Measurements from ENCODE around the gene UNC93A. TPM values are rescaled to one million over a fixed set of nuclear protein-coding genes. Genes with fewer than 3 reads are reported as not detected.

UNC93A gene
- total RNA-seq, 2 donors from 2014 or later = not detected

DNA sequence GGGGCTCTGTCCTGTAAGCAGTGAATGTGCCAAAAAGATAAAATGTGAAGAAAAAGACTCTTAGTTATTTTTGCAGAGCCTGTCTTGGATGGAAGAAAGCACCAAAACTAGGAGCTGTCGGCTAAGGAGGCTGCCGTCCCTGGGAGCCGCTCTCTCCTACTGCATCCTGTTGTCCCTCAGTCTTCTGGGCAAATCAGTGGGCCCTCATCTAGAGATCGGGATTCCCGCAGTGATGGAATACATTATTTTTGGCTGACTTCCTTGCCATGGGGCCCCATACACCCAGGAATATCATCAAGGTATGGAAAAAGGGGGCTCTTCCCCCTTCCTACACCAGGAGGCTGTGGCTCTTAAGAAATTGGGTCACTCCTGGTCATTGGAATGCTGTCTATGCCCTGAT is 37.0 kb downstream of the UNC93A start:
- ATAC-seq (no peak), DNase-seq (no peak)
- intact Hi-C loops (cut with DNase I) = no loop called here

DNA sequence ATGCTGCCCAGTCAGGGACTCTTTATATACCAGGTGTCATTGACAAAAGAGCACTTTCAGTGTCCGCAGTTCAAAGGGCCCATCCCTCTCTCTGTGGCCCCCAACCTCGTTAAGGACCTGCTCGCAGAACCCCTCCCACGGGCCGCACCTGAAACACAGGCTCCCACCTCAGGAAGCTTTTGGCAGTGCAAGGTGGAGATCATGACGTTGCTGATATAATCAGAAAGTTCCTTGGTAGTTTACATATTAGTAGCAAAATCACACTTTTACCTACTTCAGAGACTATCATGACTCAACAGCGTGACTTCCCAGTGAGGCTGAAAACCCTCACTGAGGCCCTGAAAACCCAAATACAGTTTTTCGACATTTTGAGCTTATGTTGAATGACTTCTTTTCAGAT is 37.9 kb downstream of the UNC93A start:
- intact Hi-C loops (cut with DNase I) = no loop called here
- DNase-seq = no peak
- ATAC-seq = no peak

DNA sequence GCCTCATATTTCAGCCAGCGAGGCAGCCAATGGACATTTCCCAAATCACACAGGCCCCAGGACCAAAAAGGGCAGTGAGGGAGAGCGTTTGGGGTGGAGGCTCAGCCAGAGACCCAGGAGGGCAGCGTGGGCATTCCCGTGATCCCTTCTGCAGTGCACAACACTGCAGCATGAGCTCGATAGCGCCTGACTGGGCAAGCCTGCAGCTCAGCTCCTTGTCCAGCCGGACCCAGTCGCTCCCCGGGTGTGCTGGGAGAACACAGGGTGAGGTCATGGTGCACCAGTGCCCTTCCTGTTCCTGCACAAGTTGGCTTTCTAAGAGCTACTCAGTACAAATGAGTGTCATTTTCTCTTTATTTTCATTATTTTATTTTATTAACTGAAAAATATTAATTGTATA is 39.6 kb downstream of the UNC93A start:
- intact Hi-C loops (cut with DNase I) = no loop called here
- DNase-seq (no peak), ATAC-seq (no peak)

DNA sequence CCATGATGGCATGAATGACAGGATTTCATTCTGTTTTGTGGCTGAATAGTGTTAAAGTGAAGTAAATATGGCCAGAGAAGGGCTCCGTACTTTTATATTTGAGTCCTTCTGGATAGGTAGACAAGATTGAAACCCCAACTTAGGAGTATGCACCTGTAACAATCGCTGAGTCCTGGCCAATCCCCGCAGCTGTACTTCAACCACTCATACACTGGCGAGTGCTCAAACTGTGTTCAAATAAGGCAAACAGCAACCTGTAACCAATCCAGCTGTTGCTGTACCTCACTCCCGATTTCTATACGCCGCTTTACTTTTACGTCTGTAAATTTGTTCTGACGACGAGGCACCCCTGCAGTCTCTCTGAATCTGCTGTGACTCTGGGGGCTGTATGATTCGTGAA is 40.5 kb downstream of the UNC93A start:
- DNase-seq (no peak), ATAC-seq (no peak)
- intact Hi-C loops (cut with DNase I) = no loop called here

DNA sequence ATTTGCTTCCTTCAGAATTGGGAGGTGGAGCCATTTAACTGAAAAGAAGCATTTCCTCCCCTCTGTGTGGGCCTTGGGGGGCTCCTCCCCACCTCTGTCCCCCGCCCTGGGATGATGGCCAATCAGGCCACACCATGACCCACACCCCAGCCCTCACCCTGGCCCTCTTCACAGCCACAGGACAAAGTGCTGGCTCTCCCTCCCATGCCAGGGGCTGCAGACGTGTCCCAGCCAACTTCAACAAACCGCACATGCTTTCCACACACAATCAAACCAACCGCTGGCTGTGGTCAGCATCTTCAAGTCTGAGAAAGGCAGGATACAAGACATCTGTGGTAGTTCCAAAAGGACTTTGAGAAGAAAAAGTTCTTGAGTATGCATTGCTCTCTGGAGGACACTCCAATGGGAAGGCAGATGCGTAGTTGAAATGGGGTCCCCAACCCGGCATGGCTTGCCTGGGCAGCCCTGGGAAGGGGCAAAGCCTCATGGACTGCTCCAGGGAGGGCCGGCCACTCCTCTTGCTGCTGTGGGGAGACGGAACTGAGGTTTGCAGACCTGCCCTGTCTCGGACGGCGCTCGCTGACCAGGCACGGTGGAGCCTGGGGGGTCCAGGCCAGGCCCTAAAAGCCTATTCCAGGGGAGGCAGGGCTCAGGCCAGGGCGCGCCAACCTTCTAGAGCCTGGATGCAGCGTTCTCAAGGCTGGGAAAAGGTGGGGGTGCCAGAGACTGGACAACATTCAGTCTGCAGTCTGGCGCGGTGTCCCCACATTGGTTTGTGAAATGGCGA is 45.9 kb downstream of the UNC93A start:
- intact Hi-C loops (cut with DNase I) = no loop called here
- no peak for DNase-seq
- no peak for ATAC-seq

DNA sequence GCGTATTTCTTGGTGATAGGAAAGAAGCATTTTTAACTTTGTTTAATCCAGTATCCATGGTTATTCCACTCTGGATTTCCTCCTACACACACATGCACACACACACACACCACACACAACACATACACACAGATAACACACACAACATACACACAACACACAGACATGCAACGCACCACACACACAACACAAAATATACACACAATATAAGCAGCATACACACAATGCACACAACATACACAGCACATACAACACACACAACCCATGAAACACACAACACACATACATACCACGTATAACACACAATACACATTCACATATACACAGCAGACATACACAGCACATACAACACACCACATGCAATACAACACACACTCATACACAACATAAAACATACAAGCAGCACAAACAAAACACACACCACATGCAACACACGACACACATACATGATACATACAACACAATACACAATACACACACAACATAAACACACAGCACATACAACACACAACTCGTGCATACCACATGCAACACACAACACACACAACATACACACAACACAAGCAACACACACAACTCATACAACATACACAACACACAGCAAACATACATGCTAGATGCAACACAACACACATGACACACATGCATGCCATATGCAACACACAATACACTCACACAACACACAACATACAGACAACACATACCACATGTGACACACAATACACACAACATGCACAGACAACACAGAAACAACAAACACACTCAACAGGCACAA is 46.7 kb downstream of the UNC93A start:
- ATAC-seq (no peak), DNase-seq (no peak)
- intact Hi-C loops (cut with DNase I) = no loop called here

DNA sequence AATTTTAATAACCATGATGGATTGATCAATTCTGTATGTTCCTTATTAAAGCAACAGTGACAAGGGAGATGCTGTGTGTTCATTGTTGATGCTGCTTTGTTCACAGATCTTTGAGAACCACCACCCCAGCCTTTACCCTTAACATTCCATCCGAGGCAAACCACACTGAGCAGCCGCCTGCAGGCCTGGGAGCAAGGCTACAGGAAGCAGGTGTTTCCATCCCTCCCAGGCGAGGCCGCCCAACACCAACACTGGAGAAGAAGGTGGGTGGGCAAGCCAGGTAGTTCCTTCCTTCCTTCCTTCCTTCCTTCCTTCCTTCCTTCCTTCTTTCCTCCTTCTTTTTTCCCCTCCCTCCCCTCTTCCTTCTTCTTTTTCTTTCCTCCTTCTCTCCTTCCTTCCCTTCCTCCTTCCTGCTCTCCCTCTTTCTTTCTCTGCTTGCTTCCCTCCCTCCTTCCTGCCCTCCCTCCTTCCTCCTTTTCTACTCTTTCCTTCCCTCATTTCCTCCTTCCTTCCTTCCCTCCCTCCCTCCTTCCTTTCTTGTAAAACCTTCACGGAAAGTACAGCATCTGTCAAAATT is 47.5 kb downstream of the UNC93A start:
- DNase-seq = no peak

DNA sequence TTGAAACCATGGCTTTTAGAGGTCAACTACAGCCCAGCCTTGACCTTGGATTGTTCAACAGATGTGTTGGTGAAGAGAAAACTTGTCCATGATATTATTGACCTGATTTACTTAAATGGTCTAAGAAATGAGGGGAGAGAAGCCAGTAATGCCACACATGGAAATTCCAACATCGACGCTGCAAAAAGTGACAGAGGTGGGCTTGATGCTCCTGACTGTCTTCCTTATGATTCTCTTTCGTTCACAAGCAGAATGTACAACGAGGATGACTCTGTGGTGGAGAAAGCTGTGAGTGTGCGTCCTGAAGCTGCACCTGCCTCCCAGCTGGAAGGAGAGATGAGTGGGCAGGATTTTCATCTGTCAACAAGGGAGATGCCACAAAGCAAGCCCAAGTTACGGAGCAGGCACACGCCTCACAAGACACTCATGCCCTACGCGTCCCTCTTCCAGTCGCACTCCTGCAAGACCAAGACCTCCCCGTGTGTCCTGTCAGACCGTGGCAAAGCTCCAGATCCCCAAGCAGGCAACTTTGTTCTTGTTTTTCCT is 50.0 kb downstream of the UNC93A start:
- intact Hi-C loops (cut with DNase I) = no loop called here
- no peak for DNase-seq
- ATAC-seq = no peak

More for the DNA sequence above, 47.5 kb downstream of the UNC93A start:
- ATAC-seq = no peak
- intact Hi-C loops (cut with DNase I) = no loop called here

DNA sequence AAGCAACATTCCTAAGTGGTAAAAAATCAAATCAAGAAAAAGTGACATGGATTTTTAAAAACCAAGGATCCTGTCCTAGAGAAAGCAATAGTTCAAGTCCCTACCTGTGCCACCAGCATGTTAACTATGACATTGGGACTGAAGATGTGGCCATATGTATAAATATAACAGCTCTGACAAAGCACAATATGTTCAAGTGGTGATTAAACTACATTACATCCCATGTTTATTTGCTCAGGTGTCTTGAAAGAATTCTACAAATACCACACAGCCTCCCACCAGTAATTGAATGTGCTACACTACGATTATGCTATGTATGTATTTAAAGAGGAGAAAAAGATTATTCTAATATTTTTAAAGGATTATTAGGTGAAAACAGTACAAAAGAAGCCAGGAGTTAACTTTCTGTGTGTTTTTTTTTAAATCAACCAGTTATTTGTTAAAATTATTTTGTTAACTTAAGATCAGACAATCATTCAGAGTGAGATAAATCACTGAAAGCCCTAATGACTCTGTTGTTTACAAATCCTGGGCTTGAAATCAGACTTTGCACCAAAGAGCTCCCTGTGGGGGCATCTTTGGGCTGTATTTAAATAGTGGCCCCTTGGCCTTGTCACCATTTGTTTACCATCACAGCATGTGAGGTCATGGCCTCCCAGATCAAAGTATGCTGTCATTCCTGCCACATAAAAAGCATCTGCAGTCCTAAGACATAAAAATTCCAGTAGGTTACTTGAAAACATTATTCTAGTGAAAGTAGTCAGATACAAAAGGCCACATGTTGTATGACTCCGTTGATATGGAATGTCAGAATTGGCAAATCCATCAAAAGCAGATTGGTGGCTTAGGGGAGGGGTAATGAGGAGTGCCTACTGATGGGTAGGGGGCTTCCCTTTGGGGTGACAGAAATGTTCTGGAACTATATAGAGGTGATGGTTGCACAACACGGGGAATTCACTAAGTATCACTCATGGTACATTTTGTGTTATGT is 50.8 kb downstream of the UNC93A start:
- intact Hi-C loops (cut with DNase I) = no loop called here
- ATAC-seq (no peak), DNase-seq (no peak)

DNA sequence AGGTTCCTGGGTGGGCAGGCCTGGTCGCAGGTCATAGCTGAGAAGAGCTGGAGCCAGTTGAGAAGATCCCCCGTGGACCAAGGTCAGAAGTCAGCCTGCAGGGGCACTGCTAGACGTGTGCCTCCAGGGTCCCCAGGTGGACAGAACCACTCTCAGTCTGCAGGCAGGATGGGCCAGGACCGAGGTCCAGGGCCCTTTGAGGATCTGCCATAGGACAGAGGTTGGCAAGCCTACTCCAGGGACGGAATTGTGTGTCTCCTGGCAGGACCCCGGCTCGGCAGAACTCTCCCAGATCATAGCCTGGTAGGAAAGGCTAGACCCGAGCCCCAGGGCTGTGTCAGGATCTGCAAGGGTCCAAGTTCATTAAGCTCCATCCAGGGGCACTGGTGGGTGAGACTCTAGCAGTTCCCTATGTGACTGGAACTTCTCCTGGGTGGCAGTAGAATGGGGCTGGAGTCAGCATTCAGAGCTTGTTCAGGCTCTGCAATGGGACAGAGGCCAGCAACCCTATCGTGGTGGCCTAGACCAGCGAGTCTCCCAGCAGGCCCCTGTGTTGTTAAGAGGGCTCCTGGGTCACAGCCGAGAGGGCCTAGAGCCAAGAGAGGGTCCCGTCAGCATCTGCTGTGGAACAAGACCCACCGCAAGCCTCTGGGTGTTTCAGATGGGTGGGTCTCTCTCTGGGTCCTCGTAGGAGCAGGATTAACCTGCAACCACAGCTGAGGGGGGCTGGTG is 51.9 kb downstream of the UNC93A start:
- ATAC-seq = no peak
- DNase-seq = no peak
- intact Hi-C loops (cut with DNase I) = no loop called here

DNA sequence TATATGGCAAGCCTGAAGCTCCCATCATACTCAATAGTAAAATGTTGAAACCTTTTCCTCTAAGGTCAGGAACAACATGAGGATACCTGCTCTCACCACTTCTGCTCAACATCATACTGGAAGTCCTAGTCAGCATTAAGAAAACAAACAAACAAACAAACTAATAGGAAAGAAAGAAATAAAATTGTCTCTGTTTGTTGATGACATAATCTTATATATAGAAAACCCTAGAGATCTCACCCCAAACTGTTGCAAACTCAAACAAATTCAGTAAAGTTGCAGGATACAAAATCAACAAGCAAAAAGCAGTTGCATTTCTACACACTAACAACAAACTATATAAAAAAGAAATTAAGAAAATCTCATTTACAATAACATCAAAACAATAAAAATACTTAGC is 54.2 kb downstream of the UNC93A start:
- intact Hi-C loops (cut with DNase I) = no loop called here
- ATAC-seq (no peak), DNase-seq (no peak)

DNA sequence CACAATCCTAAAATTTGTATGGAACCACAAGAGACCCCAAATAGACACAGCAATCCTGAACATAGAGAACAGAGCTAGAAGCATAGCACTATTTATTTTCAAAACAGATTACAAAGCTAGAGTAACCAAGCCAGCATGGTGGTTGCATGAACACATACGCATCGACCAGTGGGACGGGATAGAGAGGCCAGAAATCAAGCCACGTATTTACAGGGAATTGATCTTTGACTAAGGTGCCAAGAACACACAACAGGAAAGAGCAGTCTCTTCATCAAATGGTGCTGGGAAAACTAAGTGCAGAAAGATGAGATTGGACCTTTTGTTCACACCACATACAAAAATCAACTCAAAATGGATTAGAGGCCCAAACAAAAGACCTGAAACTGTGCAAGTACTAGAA is 54.8 kb downstream of the UNC93A start:
- ATAC-seq = no peak
- intact Hi-C loops (cut with DNase I) = no loop called here
- DNase-seq = no peak

DNA sequence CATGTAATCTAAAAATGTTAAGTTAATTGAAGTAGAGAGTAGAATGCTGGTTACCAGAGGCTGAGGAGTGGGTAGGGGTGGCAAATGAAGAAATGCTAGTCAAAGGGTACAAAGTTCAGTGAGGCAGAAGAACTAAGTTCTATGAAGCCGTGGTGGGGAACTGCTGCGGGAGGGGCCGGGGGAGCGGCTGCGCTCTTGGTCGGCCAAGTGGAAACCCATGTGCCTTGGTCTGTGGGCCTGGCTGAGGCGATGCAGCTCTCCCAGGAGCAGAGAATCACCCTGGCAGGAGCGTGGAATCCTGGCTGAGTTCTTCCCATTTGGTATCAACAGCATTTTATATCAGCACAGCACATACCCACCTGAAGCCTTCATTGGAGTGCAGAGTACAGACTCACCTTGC is 56.1 kb downstream of the UNC93A start:
- intact Hi-C loops (cut with DNase I) = no loop called here
- DNase-seq (no peak), ATAC-seq (no peak)

DNA sequence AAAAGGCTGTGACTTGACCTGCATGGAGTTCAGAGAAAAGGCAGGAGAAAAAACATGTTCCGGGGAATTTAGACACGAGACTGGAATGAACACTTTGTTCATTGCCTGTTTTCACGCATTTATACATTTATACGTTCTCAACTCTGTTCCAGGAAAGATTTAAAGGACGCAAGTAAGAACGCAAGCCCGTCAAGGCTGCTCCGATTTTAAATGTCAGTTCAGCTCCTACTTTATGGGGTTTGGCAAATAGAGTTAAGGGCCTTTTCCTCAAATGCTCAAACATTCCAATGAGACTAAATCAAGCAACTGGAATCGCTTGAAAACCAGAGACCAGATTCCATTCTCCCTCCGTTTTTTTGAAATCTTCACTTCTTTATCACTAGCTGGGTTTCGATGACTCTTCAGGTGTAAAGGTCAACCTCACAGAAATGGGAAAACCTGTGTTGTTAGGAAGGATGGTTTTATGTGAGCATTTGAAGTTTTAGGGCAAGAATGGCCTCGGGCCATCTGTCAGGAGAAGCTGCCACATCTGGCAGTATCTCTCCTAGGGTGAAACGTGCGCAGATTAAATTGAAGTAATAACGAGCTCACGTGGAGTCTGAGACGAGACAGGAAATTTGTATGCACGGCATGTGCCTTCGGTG is 58.6 kb downstream of the UNC93A start:
- ATAC-seq = no peak
- intact Hi-C loops (cut with DNase I) = no loop called here

DNA sequence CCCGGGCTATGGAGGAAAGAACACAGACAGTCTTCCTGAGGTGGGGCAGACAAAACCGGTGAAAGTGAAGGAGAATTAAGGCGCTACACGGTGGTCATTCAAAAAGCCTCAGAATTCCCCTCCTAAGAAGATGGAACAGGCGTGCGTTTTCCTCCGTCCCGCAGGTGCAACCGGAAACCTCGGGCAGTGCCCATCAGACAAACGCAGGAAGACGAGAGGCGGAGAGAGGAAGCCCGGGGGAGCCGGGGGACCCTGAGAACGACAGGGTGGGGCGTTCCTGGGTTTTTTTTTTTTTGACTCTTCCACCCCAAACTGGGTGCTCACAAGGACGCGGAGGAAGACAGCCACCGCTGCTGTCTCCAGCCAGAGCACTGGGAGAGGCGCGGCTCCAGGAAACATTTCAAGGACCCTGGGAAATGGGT is 59.2 kb downstream of the UNC93A start:
- DNase-seq (no peak), ATAC-seq (peak in 1 of 2 donors; percentile 24)
- intact Hi-C loops (cut with DNase I) = no loop called here

More for the DNA sequence above, 58.6 kb downstream of the UNC93A start:
- no peak for DNase-seq

DNA sequence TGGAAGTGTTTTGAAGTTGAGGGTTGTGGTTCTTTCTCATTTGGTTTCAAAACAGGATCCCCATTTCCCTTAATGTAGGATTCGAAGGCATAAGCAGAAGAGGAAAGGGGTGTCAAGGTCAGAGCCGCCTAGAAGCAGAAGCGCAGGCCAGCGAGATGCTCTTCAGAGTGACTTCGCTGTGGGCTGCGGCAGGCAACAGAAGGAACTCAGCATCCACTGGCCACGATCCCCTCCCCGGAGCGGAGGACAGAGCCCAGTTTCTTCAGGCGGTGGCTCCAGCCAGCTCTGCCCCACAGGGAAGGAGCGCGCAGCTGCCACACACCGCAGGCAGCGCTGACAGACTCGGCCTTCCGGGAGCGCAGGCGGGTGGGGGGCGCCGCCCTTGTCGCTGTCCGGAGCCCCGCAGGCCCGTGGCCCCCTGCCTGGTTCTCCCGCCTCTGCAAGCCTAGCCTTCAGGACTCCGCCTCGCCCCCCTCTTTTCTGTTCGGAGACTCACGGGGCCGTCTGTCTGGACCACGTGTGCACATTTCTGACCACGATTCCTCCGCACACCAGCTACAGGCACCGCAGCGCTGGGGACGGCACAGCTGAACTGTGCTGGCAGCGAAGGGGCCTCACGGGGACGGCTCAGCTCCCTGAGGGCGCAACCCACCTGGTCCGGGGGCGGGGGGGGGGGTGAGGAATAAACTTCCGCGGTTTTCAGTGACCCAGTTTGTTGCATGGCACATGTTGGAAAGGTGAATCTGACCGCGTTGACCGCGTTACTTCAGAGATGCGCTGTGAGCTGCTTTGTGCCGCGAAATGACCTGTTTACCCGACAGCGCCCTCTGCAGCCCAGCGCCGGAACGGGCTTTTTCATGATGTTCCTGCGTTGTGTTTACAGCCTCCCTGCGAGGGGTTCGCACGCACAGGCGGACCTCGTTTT is 59.9 kb downstream of the UNC93A start:
- ATAC-seq = peak; percentile 71 to 90
- intact Hi-C loops (cut with DNase I) = no loop called here
- DNase-seq = peak; percentile 61
